GM21515 (cell line): ENCODE data around the gene AADAT.
"Not testable (repeated sequence)": the region's sequence is repeated elsewhere in the genome, so short reads cannot be mapped to it uniquely, and the experiment has no call there.

ENCODE experiments used
- ATAC-seq: cut with Tn5 transposase; IDR thresholded peaks from one replicate; pipeline ENCODE4 v1.9.1; 2021; ENCODE audit not compliant: unreplicated experiment

Gene AADAT

GRCh38 chr4:170089668-170090351 lies at the start of gene AADAT:
AADAT (minus strand) TSS chr4:170089956; CDS start chr4:170089690, 266 bp downstream.
- ATAC-seq = no peak

- ATAC-seq = peak; percentile 96
Measured at GRCh38 chr4:170138580-170139194, 48.9 kb upstream of the AADAT start.

GRCh38 chr4:170137927-170138326 lies 48.2 kb upstream of the AADAT start:
- ATAC-seq = no peak

- ATAC-seq = no peak
Measured at GRCh38 chr4:170137466-170137865, 47.7 kb upstream of the AADAT start.

GRCh38 chr4:170134821-170135220 lies 45.1 kb upstream of the AADAT start:
- ATAC-seq = no peak

- ATAC-seq = no peak
Measured at GRCh38 chr4:170128219-170128804, 38.6 kb upstream of the AADAT start.

- ATAC-seq = no peak
Measured at GRCh38 chr4:170127758-170128157, 38.0 kb upstream of the AADAT start.

DNA sequence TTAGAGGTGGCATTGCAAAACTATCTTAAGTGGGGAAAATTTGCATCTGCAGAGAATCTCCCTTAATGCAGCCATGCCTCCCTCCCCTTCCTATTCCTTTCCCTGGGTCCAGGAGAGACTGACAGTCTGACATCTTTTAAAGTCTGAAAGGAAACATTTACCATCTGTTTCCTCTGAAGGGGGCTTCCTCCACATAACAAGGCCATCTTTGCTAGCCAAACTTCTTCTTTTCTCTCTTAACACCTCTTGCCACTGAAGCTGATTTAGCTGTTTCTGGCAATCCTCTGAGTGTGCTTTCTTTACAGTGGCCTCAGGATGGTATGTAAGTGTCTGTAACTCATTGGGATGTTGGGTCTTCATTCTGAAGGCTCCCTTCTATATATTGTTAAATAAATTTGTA lies 34.6 kb upstream of the AADAT start:
- ATAC-seq = no peak

GRCh38 chr4:170122252-170122651 lies 32.5 kb upstream of the AADAT start:
- ATAC-seq = no peak

- no peak for ATAC-seq
Measured at GRCh38 chr4:170114636-170115035, 24.9 kb upstream of the AADAT start.

DNA sequence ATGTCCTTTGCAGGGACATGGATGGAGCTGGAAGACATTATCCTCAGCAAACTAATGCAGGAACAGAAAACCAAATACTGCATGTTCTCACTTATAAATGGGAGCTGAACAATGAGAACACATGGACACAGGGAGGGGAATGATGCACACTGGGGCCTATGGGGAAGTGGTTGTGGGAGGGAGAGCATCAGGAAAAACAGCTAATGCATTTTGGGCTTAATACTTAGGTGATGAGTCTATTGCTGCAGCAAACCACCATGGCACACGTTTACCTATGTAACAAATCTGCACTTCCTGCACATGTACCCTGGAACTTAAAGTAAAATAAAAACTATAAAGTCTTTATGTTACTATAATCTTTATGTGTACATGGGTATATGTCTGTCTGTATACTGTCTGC lies 24.4 kb upstream of the AADAT start:
- not testable (repeated sequence) for ATAC-seq

GRCh38 chr4:170111546-170111945 lies 21.8 kb upstream of the AADAT start:
- ATAC-seq = no peak

- no peak for ATAC-seq
Measured at GRCh38 chr4:170111085-170111484, 21.3 kb upstream of the AADAT start.

- ATAC-seq = no peak
Measured at GRCh38 chr4:170110285-170110672, 20.5 kb upstream of the AADAT start.

- no peak for ATAC-seq
Measured at GRCh38 chr4:170109586-170110284, 20.0 kb upstream of the AADAT start.

- ATAC-seq = no peak
Measured at GRCh38 chr4:170106900-170107299, 17.1 kb upstream of the AADAT start.

- ATAC-seq = no peak
Measured at GRCh38 chr4:170102426-170102825, 12.7 kb upstream of the AADAT start.

- not testable (repeated sequence) for ATAC-seq
Measured at GRCh38 chr4:170098171-170098570, 8.4 kb upstream of the AADAT start.

- ATAC-seq = no peak
Measured at GRCh38 chr4:170097681-170098080, 7.9 kb upstream of the AADAT start.

- no peak for ATAC-seq
Measured at GRCh38 chr4:170093973-170094535, 4.3 kb upstream of the AADAT start.

DNA sequence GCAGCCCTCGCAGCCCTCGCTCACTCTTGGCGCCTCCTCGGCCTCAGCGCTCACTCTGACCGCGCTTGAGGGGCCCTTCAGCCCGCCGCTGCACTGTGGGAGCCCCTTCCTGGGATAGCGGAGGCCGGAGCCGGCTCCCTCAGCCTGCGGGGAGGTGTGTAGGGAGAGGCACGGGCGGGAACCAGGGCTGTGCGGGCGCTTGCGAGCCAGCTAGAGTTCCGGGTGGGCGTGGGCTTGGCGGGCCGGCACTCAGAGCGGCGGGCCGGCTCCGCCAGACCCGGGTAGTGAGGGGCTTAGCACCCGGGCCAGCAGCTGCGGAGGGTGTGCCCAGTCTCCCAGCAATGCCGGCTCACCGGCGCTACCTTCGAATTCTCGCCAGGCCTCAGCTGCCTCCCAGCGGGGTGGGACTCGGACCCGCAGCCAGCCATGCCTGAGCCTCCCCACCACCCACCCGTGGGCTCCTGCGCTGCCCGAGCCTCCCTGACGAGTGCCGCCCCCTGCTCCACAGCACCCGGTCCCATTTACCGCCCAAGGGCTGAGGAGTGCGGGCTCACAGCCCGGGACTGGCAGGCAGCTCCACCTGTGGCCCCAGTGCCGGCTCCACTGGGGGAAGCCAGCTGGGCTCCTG lies 1.4 kb upstream of the AADAT start:
- ATAC-seq = no peak
